Smooth muscle cell (in vitro differentiated cells): Measurements from ENCODE around the gene PTPRN2. TPM values are rescaled to one million over a fixed set of nuclear protein-coding genes. Genes with fewer than 3 reads are reported as not detected.

Experiments
- DNase-seq: peaks from one replicate; lab custom pipeline; 2025; ENCODE audit not compliant: unreplicated experiment; lab: John Stamatoyannopoulos, UW
- H2AFZ ChIP-seq: fragments of 200-600 bp; sonication (generic); 2 replicates; pipeline ENCODE4 v1.6.0; 2016; ENCODE audit warnings: antibody characterized with exemption, low read depth, mild to moderate bottlenecking
- H3F3A ChIP-seq: fragments of 200-600 bp; sonication (generic); 2 replicates; pipeline ENCODE4 v1.6.0; 2017; ENCODE audit warnings: antibody characterized with exemption, low read depth
- H3K27ac ChIP-seq: fragments of 200-600 bp; sonication (generic); 2 replicates; pipeline ENCODE4 v1.5.1; 2016; ENCODE audit warnings: low read depth, mild to moderate bottlenecking
- H3K27me3 ChIP-seq: fragments of 200-600 bp; sonication (generic); 2 replicates; pipeline ENCODE4 v1.6.1; 2016; ENCODE audit warnings: low read depth, mild to moderate bottlenecking
- H3K36me3 ChIP-seq: fragments of 200-600 bp; sonication (generic); 2 replicates; pipeline ENCODE4 v1.5.1; 2016; ENCODE audit warnings: low read depth
- H3K4me1 ChIP-seq: fragments of 200-600 bp; sonication (generic); 2 replicates; pipeline ENCODE4 v1.5.1; 2016; ENCODE audit warnings: low read depth
- H3K4me2 ChIP-seq: fragments of 200-600 bp; sonication (generic); 2 replicates; pipeline ENCODE4 v1.6.0; 2016; ENCODE audit warnings: mild to moderate bottlenecking
- H3K4me3 ChIP-seq: fragments of 200-600 bp; sonication (generic); 2 replicates; pipeline ENCODE4 v1.5.1; 2016; ENCODE audit warnings: mild to moderate bottlenecking
- H3K79me2 ChIP-seq: fragments of 200-600 bp; sonication (generic); 2 replicates; pipeline ENCODE4 v1.6.0; 2016; ENCODE audit warnings: low read depth, mild to moderate bottlenecking
- H3K9ac ChIP-seq: fragments of 200-600 bp; sonication (generic); 2 replicates; pipeline ENCODE4 v1.6.0; 2016; ENCODE audit warnings: low read depth
- H3K9me3 ChIP-seq: fragments of 200-600 bp; sonication (generic); replicated peaks from 2 replicates; pipeline ENCODE4 v1.5.1; 2016; ENCODE audit warnings: low read depth
- H4K20me1 ChIP-seq: fragments of 200-600 bp; sonication (generic); 2 replicates; pipeline ENCODE4 v1.6.0; 2016; ENCODE audit warnings: low read depth
- WGBS: methylation state at CpG from one replicate; pipeline ENCODE4 v1.1.7; 2016; ENCODE audit warnings: low lambda C conversion rate; 5-methylcytosine and 5-hydroxymethylcytosine counted together
- polyA plus RNA-seq: library from polyadenylated mRNA; unstranded; fragments of >200 nt; fragmentation: Nextera tagmentation; extraction: Ambion mirVana; gene quantifications from 2 replicates; pipeline ENCODE4 v1.2.1, GENCODE V29; 2016
- total RNA-seq: library from RNA; depleted of rRNA; stranded (reverse); fragments of >200 nt; gene quantifications from 2 replicates; pipeline ENCODE4 v1.2.3, GENCODE V29; 2014
- TF ChIP-seq, protein P1 (sequence below): fragments of 200-600 bp; sonication (generic); IDR thresholded peaks from 2 replicates; pipeline ENCODE4 v1.5.1; 2017; ENCODE audit warnings: borderline replicate concordance, mild to moderate bottlenecking, antibody characterized with exemption; ENCODE audit not compliant: insufficient read depth, poor library complexity, severe bottlenecking

Gene PTPRN2
- total and polyA plus RNA-seq, 2 experiments from 2014 or later, result 0.09 to 0.87 TPM

DNA sequence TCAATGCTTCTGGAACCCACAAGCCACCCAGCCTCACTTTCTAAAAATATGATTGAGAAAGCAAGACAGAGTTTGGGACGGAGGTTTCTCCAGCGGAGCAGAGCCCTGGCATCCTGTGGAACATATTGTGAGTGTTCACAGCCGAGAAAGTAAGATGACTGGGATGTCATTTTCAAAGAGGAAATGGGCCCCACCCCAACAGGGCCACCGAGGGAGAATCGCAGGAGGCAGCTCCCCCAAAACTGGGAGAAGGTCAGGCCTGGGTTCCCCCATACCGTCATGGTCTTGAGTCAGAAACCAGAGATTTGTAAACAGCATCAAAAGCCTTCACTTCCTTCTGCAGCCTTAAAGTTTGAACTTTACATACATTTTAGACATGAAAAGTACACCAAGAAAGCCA, 560.0 kb downstream of the PTPRN2 start:
- Histone ChIP-seq H3K79me2 (no peaks in the 10 kb centered on the region), H4K20me1 (no peaks in the 10 kb centered on the region), H3F3A (no peaks in the 10 kb centered on the region), H3K4me3 (no peak overlapping the region), H3K4me2 (no peak overlapping the region), H3K27me3 (no peaks in the 10 kb centered on the region), H3K27ac (no peak overlapping the region), H3K36me3 (no peaks in the 10 kb centered on the region), H2AFZ (no peak overlapping the region), H3K9me3 (no peaks in the 10 kb centered on the region), H3K4me1 (peaks cover 14% of the 10 kb centered on the region), H3K9ac (no peak overlapping the region)
- no peak for DNase-seq
- TF ChIP-seq, protein P1, sequence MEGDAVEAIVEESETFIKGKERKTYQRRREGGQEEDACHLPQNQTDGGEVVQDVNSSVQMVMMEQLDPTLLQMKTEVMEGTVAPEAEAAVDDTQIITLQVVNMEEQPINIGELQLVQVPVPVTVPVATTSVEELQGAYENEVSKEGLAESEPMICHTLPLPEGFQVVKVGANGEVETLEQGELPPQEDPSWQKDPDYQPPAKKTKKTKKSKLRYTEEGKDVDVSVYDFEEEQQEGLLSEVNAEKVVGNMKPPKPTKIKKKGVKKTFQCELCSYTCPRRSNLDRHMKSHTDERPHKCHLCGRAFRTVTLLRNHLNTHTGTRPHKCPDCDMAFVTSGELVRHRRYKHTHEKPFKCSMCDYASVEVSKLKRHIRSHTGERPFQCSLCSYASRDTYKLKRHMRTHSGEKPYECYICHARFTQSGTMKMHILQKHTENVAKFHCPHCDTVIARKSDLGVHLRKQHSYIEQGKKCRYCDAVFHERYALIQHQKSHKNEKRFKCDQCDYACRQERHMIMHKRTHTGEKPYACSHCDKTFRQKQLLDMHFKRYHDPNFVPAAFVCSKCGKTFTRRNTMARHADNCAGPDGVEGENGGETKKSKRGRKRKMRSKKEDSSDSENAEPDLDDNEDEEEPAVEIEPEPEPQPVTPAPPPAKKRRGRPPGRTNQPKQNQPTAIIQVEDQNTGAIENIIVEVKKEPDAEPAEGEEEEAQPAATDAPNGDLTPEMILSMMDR, result no peak
- 92% methylated on average over 6 of the region's 6 CpGs for WGBS

DNA sequence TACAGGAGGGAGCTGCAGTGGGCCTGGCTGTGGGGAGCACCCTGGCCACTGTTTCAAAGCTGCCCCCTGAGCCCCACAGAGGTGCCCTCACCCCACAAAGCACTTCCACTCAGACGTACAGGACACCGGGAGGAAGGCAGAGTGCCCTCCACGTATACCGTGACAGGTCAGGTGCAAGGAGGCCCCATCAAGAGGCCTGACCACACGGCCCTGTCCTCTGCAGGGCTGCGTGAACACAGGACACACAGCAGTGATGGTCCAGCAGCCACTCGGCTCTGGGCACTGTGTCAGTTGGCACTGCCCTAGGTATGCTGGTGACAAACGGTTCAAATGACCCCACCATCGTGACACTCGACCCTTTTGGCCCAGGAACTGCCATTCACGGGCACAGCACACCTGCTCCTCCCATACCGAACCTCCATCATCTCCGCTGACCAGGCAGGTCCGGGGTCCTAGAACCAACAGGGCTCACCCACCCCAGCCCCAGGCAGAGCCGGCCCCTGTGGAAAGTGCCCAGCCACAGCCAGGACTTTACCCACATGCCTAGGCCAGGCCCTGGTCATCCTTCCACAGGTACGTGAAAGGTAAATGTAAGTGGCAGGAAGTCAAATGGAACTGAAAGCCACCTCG, 560.9 kb downstream of the PTPRN2 start:
- Histone ChIP-seq H3K36me3 (no peaks in the 10 kb centered on the region), H4K20me1 (no peaks in the 10 kb centered on the region), H2AFZ (no peak overlapping the region), H3K27me3 (no peaks in the 10 kb centered on the region), H3K27ac (no peak overlapping the region), H3K4me3 (no peak overlapping the region), H3K4me1 (peaks cover 8% of the 10 kb centered on the region), H3K9ac (no peak overlapping the region), H3K4me2 (no peak overlapping the region), H3F3A (no peaks in the 10 kb centered on the region), H3K9me3 (no peaks in the 10 kb centered on the region), H3K79me2 (no peaks in the 10 kb centered on the region)
- no peak for DNase-seq
- 90% methylated on average over 17 of the region's 17 CpGs for WGBS
- TF ChIP-seq, protein P1, result no peak

DNA sequence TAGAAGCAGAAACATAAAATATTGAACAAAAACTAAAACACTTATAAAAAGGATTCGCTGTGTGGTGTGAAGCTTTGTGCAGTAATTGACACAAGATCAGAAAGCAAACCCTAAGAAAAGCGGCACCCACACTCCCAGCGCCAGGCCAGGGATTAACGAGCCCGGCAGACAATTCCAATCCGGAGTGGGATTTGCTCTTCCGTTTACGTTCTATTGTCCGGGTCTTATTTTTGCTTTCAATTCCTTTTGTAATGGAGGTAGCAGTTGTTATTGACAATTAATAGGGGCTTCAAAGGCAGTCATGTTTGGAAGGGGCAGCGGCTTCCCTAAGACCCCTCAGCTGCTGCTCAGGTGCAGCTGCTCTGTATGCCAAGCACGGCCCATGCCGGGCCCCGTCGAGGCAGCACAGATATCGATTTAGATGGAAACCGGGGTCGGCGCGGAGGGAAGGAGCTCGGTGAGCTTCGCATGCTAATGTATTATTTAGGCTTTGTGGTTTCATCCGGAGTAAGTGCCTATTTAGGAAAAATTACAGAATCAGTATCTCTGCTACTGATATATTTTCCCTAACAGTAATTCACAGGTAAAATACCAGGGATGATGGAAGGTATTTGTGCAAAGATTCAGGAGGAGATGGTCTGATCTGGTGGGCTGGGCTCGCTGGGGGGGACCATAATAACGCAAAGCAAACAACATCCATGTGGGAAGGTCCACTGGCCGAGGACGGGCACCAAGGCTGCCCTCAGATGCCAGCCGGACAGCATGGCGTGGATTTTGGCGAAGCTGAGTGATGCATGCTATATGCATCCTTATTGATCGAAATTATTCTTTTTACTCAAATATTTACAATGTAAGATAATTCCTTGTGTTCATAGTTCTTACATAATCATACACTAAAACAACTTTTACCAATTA, 561.7 kb downstream of the PTPRN2 start:
- Histone ChIP-seq H3F3A (no peaks in the 10 kb centered on the region), H3K27me3 (peaks cover 4% of the 10 kb centered on the region), H3K9ac (no peak overlapping the region), H4K20me1 (no peaks in the 10 kb centered on the region), H3K79me2 (no peaks in the 10 kb centered on the region), H3K4me3 (no peak overlapping the region), H3K36me3 (no peaks in the 10 kb centered on the region), H2AFZ (no peak overlapping the region), H3K4me1 (no peaks in the 10 kb centered on the region), H3K4me2 (no peak overlapping the region), H3K9me3 (no peaks in the 10 kb centered on the region), H3K27ac (no peak overlapping the region)
- 92% methylated on average over 30 of the region's 30 CpGs for WGBS
- TF ChIP-seq, protein P1, result no peak
- no peak for DNase-seq
